ENCODE data around the gene RASSF6. TPM values are rescaled to one million over a fixed set of nuclear protein-coding genes. Genes with fewer than 3 reads are reported as not detected.
A peak's percentile ranks its signal among the peaks of the same experiment; 100 is the strongest.

RASSF6 gene
- total RNA-seq, 1 experiment from 2014 or later, result 1.6 TPM

- CTCF ChIA-PET, result interaction anchor here (0.5 to 1.3 kb wide), 3 partner anchors 21 to 920 kb away, joined by 3 read pairs; no protein-coding TSS in a partner anchor
- Mint-ChIP-seq H3K9me3 (ENCODE audit: unreplicated experiment) (peaks cover 7% of the 10 kb centered on the region), H3K27me3 (ENCODE audit: insufficient read depth, unreplicated experiment) (no peaks in the 10 kb centered on the region), H3K4me1 (ENCODE audit: insufficient read depth, unreplicated experiment) (peaks cover 42% of the 10 kb centered on the region), H3K36me3 (ENCODE audit: insufficient read depth, unreplicated experiment) (no peaks in the 10 kb centered on the region), H3K4me3 (ENCODE audit: unreplicated experiment) (no peak overlapping the region), H3K27ac (ENCODE audit: low read depth, unreplicated experiment) (no peak overlapping the region)
- no peak for DNase-seq (ENCODE audit: unreplicated experiment)
- POLR2A ChIA-PET, result interaction anchor here (1.0 kb wide), 1 partner anchor 25 kb away, joined by 3 read pairs; no protein-coding TSS in a partner anchor
- intact Hi-C loops (cut with micrococcal nuclease), result no loop called here
- no TSS peak for BruUV-seq (replicated peaks)
- TF ChIP-seq, protein P1, sequence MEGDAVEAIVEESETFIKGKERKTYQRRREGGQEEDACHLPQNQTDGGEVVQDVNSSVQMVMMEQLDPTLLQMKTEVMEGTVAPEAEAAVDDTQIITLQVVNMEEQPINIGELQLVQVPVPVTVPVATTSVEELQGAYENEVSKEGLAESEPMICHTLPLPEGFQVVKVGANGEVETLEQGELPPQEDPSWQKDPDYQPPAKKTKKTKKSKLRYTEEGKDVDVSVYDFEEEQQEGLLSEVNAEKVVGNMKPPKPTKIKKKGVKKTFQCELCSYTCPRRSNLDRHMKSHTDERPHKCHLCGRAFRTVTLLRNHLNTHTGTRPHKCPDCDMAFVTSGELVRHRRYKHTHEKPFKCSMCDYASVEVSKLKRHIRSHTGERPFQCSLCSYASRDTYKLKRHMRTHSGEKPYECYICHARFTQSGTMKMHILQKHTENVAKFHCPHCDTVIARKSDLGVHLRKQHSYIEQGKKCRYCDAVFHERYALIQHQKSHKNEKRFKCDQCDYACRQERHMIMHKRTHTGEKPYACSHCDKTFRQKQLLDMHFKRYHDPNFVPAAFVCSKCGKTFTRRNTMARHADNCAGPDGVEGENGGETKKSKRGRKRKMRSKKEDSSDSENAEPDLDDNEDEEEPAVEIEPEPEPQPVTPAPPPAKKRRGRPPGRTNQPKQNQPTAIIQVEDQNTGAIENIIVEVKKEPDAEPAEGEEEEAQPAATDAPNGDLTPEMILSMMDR (IDR thresholded peaks at IDR 0.05; ENCODE audit: unreplicated experiment), result no peak
These were observed 5.8 kb downstream of the RASSF6 start for GRCh38 chr4:73614311-73614867.

DNA sequence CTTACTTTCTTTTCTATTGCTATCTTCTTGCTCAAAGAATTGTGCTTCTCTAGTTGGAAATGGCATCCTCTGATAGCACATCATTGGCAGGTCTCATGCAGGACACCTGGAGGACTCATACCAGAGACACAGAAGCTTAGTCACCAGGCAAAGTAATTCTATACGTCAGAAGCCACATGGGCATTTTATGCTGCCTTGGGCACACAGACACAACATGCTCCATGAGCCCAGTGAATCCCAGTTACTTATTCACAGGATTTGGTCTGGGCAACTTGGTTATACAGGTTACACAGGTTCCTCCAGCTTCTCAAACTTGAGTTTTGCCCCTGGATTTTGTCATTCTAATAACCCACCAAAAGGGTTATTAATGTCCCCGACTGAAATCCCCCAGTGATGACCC, 7.1 kb downstream of the RASSF6 start:
- TF ChIP-seq, protein P1 (IDR thresholded peaks at IDR 0.05; ENCODE audit: unreplicated experiment), result no peak
- peak; percentile 29 for DNase-seq (ENCODE audit: unreplicated experiment)
- Mint-ChIP-seq H3K4me1 (ENCODE audit: insufficient read depth, unreplicated experiment) (peaks cover 40% of the 10 kb centered on the region), H3K27ac (ENCODE audit: low read depth, unreplicated experiment) (peak overlapping the region; percentile 41), H3K36me3 (ENCODE audit: insufficient read depth, unreplicated experiment) (no peaks in the 10 kb centered on the region), H3K27me3 (ENCODE audit: insufficient read depth, unreplicated experiment) (no peaks in the 10 kb centered on the region), H3K9me3 (ENCODE audit: unreplicated experiment) (peaks cover 7% of the 10 kb centered on the region), H3K4me3 (ENCODE audit: unreplicated experiment) (no peak overlapping the region)
- POLR2A ChIA-PET, result interaction anchor here (0.8 to 2.2 kb wide), 5 partner anchors 12 to 390 kb away, joined by 3 to 9 read pairs (median 3); no protein-coding TSS in a partner anchor
- intact Hi-C loops (cut with micrococcal nuclease), result no loop called here
- BruUV-seq (replicated peaks), result no TSS peak
- CTCF ChIA-PET, result interaction anchor here (1.0 to 1.3 kb wide), 3 partner anchors 20 to 40 kb away, joined by 3 to 4 read pairs (median 4); no protein-coding TSS in a partner anchor

- H3K4me1 Mint-ChIP-seq (ENCODE audit: insufficient read depth, unreplicated experiment), result peaks cover 45% of the 10 kb centered on the region
- no peak overlapping the region for H3K27ac Mint-ChIP-seq (ENCODE audit: low read depth, unreplicated experiment)
- CTCF ChIA-PET, result interaction anchor here (1.0 to 1.2 kb wide), 2 partner anchors 38 to 39 kb away, joined by 4 read pairs; no protein-coding TSS in a partner anchor
- peaks cover 5% of the 10 kb centered on the region for H3K36me3 Mint-ChIP-seq (ENCODE audit: insufficient read depth, unreplicated experiment)
- H3K27me3 Mint-ChIP-seq (ENCODE audit: insufficient read depth, unreplicated experiment), result no peaks in the 10 kb centered on the region
- intact Hi-C loops (cut with micrococcal nuclease), result no loop called here
- no peak overlapping the region for H3K4me3 Mint-ChIP-seq (ENCODE audit: unreplicated experiment)
- H3K9me3 Mint-ChIP-seq (ENCODE audit: unreplicated experiment), result peaks cover 7% of the 10 kb centered on the region
- DNase-seq (ENCODE audit: unreplicated experiment), result peak; percentile 66
- TF ChIP-seq, protein P1 (IDR thresholded peaks at IDR 0.05; ENCODE audit: unreplicated experiment), result no peak
- POLR2A ChIA-PET, result interaction anchor here (0.6 to 2.2 kb wide), 7 partner anchors 8 to 1896 kb away, joined by 3 to 9 read pairs (median 4); partner anchors contain the start of gene RASSF6
- BruUV-seq (replicated peaks), result no TSS peak
These were observed 8.2 kb downstream of the RASSF6 start for GRCh38 chr4:73612032-73612431.

- peaks cover 50% of the 10 kb centered on the region for H3K4me1 Mint-ChIP-seq (ENCODE audit: insufficient read depth, unreplicated experiment)
- no peaks in the 10 kb centered on the region for H3K27me3 Mint-ChIP-seq (ENCODE audit: insufficient read depth, unreplicated experiment)
- POLR2A ChIA-PET, result interaction anchor here (0.6 to 3.1 kb wide), 14 partner anchors 10 to 507 kb away, joined by 3 to 47 read pairs (median 4); partner anchors contain the start of gene RASSF6
- H3K9me3 Mint-ChIP-seq (ENCODE audit: unreplicated experiment), result peaks cover 7% of the 10 kb centered on the region
- BruUV-seq (replicated peaks), result no TSS peak
- H3K27ac Mint-ChIP-seq (ENCODE audit: low read depth, unreplicated experiment), result peak overlapping the region; percentile 6
- no peak overlapping the region for H3K4me3 Mint-ChIP-seq (ENCODE audit: unreplicated experiment)
- CTCF ChIA-PET, result interaction anchor here (0.7 to 2.5 kb wide), 5 partner anchors 14 to 269 kb away, joined by 3 to 15 read pairs (median 4); no protein-coding TSS in a partner anchor
- peaks cover 6% of the 10 kb centered on the region for H3K36me3 Mint-ChIP-seq (ENCODE audit: insufficient read depth, unreplicated experiment)
- intact Hi-C loops (cut with micrococcal nuclease), result no loop called here
- TF ChIP-seq, protein P1 (IDR thresholded peaks at IDR 0.05; ENCODE audit: unreplicated experiment), result no peak
- peak; percentile 71 for DNase-seq (ENCODE audit: unreplicated experiment)
These were observed 10.5 kb downstream of the RASSF6 start for GRCh38 chr4:73609706-73610105.
